Gastrocnemius medialis (tissue), 4 donors: ENCODE results near the gene RELL1. TPM values are rescaled to one million over a fixed set of nuclear protein-coding genes. Genes with fewer than 3 reads are reported as not detected.

Experiments
- ATAC-seq, 2 donors: fragments of 150-250 bp; one replicate each; pipeline ENCODE4 v1.9.1; 2016
- DNase-seq, 2 donors: peaks; one replicate each; pipeline ENCODE4 v3.0.0-alpha.2; 2019
- H3K27ac ChIP-seq, 4 donors: fragments of 200-600 bp; sonication (generic); 1 replicate in 1 of 4; 2 replicates in 3 of 4; pipeline ENCODE4 v1.5.1; 2016 to 2018; ENCODE audit warnings: mild to moderate bottlenecking in 2 of 4, moderate library complexity in 1 of 4
- H3K27me3 ChIP-seq, 3 donors: fragments of 200-600 bp; sonication (generic) in 2 of 3; 1 replicate in 1 of 3; 2 replicates in 2 of 3; pipeline versions ENCODE4 v1.5.1 to v1.6.0; 2016 to 2019; ENCODE audit warnings: mild to moderate bottlenecking in 1 of 3, moderate library complexity in 1 of 3
- H3K36me3 ChIP-seq, 2 donors: fragments of 200-600 bp; sonication (generic) in 1 of 2; one replicate each; pipeline ENCODE4 v1.5.1; 2017 to 2018
- H3K4me1 ChIP-seq, 2 donors: fragments of 200-600 bp; sonication (generic) in 1 of 2; one replicate each; pipeline ENCODE4 v1.5.1; 2016 to 2017; ENCODE audit warnings: mild to moderate bottlenecking in 2 of 2
- H3K4me3 ChIP-seq, 4 donors: fragments of 200-600 bp; sonication (generic) in 3 of 4; 1 replicate in 1 of 4; 2 replicates in 3 of 4; pipeline ENCODE4 v1.5.1; 2016 to 2019; ENCODE audit warnings: mild to moderate bottlenecking in 2 of 4
- H3K9me3 ChIP-seq, 3 donors: fragments of 200-600 bp; sonication (generic) in 2 of 3; 1 replicate in 1 of 3; 2 replicates in 2 of 3; pipeline ENCODE4 v1.5.1; 2016 to 2019
- POLR2A ChIP-seq, 2 donors: fragments of 450-650 bp; IDR thresholded peaks; one replicate each; pipeline ENCODE4 v1.6.1; 2017; ENCODE audit warnings: antibody characterized with exemption in 2 of 2, mild to moderate bottlenecking in 2 of 2, moderate library complexity in 2 of 2
- in situ Hi-C, 4 donors: fragments of 200-750 bp; cut with MboI; loops; one replicate each; pipeline versions ENCODE4 v1.15.0 to v1.8.0; 2017; ENCODE audit warnings: low sequenced_read_pairs in 4 of 4
- intact Hi-C: fragments of 100-400 bp; cut with DNase I; formaldehyde crosslinking; loops from one replicate; pipeline ENCODE4 v1.15.1; 2023; ENCODE audit warnings: low total_unique reads
- total RNA-seq, 4 donors: library from RNA; depleted of rRNA; stranded (reverse); fragments of >200 nt; gene quantifications; one replicate each; pipeline versions ENCODE4 v1.1.0 to v1.2.3, GENCODE V29; 2016
- TF ChIP-seq, protein P1 (sequence below), 5 experiments: fragments of 450-650 bp in 3 of 5; fragments of 200-600 bp in 2 of 5; sonication (generic) in 2 of 5; IDR thresholded peaks in 4 of 5; conservative IDR thresholded peaks in 1 of 5; 1 replicate in 4 of 5; 2 replicates in 1 of 5; pipeline ENCODE4 v1.5.1; 2016 to 2019; ENCODE audit warnings: antibody characterized with exemption in 5 of 5, mild to moderate bottlenecking in 3 of 5, moderate library complexity in 3 of 5

Gene RELL1
- total RNA-seq, 4 donors from 2014 or later, result 13.7 to 36.3 (median 27.8) TPM

DNA sequence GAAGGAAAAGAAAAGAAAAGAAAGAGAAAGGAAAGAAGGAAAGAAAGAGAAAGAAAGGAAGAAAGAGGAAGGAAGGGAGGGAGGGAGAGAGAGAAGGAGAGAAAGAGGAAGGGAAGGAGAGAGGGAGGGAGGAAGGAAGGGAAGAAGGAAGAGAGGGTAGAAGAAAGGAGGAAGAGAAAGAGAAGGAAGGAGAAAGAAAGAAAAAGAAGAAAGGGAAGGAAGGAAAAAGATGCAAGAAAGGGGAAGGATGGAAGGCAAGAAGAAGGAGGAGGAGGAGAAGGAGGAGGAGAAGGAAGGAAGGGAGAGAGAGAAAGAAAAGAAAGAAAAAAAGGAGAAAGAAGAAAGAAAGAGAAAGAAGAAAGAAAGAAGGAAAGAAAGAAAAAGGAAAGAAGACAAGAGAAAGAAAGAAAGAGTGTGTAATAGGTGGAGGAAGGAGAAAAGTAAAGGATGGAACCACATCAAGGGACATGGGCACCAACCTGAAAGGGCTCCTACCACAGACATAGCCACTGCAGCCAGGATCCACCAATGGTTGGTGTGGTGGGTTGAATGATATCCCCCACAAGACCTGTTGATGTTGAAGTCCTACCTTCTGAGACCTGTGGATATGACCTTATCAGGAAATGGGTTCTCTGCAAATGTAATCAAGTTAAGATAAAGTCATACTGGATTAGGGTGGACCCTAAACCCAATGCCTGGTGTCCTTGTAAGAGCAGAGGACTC lies 80.2 kb downstream of the RELL1 start:
- no peaks in the 10 kb centered on the region for H3K4me1 ChIP-seq
- TF ChIP-seq, protein P1, sequence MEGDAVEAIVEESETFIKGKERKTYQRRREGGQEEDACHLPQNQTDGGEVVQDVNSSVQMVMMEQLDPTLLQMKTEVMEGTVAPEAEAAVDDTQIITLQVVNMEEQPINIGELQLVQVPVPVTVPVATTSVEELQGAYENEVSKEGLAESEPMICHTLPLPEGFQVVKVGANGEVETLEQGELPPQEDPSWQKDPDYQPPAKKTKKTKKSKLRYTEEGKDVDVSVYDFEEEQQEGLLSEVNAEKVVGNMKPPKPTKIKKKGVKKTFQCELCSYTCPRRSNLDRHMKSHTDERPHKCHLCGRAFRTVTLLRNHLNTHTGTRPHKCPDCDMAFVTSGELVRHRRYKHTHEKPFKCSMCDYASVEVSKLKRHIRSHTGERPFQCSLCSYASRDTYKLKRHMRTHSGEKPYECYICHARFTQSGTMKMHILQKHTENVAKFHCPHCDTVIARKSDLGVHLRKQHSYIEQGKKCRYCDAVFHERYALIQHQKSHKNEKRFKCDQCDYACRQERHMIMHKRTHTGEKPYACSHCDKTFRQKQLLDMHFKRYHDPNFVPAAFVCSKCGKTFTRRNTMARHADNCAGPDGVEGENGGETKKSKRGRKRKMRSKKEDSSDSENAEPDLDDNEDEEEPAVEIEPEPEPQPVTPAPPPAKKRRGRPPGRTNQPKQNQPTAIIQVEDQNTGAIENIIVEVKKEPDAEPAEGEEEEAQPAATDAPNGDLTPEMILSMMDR (IDR thresholded peaks at IDR 0.05 in 4 of 5, conservative IDR thresholded peaks at IDR 0.05 in 1 of 5), result no peak
- TF ChIP-seq POLR2A (IDR thresholded peaks at IDR 0.05), result no peak
- no peak for DNase-seq
- H3K27ac ChIP-seq, result no peak overlapping the region
- intact Hi-C loops (no loop called here), in situ Hi-C loops (loop anchor here (10.0 to 25.0 kb wide), 5 partner anchors 189 to 431 kb away; no protein-coding TSS in a partner anchor)
- no peak overlapping the region for H3K4me3 ChIP-seq
- no peak for ATAC-seq
- no peaks in the 10 kb centered on the region for H3K36me3 ChIP-seq
- H3K9me3 ChIP-seq, result no peaks in the 10 kb centered on the region
- no peaks in the 10 kb centered on the region for H3K27me3 ChIP-seq

DNA sequence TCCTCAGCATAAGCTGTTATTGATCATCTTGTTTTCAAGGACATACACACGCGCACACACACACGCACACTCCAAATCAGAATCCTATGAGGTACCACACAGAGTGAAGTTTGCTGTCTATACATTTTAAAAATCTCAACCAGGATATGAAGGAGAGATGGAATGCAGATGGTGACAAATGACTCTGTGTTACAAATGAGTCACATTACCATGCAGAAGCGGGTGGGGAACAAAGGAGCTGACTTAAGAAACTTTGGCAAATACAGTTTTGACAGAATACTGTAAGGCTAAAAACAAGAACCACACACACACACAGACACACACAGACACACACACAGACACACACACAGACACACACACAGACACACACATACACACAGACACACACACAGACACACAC lies 81.7 kb downstream of the RELL1 start:
- in situ Hi-C loops, result loop anchor here (5.0 to 25.0 kb wide), 6 partner anchors 183 to 433 kb away; no protein-coding TSS in a partner anchor
- Histone ChIP-seq H3K27ac (no peak overlapping the region), H3K4me3 (no peak overlapping the region), H3K9me3 (no peaks in the 10 kb centered on the region), H3K27me3 (no peaks in the 10 kb centered on the region), H3K4me1 (no peaks in the 10 kb centered on the region), H3K36me3 (no peaks in the 10 kb centered on the region)
- ATAC-seq, result no peak
- TF ChIP-seq, protein P1 (IDR thresholded peaks at IDR 0.05 in 4 of 5, conservative IDR thresholded peaks at IDR 0.05 in 1 of 5), result no peak
- TF ChIP-seq POLR2A (IDR thresholded peaks at IDR 0.05), result no peak
- no peak for DNase-seq
- intact Hi-C loops, result no loop called here

DNA sequence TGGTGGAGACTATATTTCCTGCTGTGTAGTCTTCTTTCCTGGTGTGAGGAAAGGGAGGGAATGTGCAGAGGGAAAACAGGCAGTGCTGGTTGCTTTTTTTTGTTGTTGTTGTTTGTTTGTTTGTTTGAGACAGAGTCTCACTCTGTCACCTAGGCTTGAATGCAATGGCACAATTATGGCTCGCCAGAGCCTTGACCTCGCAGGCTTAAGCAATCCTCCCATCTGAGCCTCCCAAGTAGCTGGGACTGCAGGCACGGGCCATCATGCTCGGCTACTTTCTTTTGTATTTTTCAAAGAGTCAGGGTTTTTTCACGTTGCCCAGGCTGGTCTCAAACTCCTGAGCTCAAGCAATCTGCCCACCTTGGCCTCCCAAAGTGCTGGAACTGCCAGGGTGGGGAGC lies 82.5 kb downstream of the RELL1 start:
- DNase-seq, result no peak
- no peaks in the 10 kb centered on the region for H3K4me1 ChIP-seq
- in situ Hi-C loops (loop anchor here (5.0 to 25.0 kb wide), 6 partner anchors 184 to 434 kb away; no protein-coding TSS in a partner anchor), intact Hi-C loops (loop anchor here (1.0 kb wide), 5 partner anchors 80 to 432 kb away; no protein-coding TSS in a partner anchor)
- no peaks in the 10 kb centered on the region for H3K27me3 ChIP-seq
- H3K36me3 ChIP-seq, result no peaks in the 10 kb centered on the region
- ATAC-seq, result no peak
- H3K9me3 ChIP-seq, result no peaks in the 10 kb centered on the region
- TF ChIP-seq, protein P1 (IDR thresholded peaks at IDR 0.05 in 4 of 5, conservative IDR thresholded peaks at IDR 0.05 in 1 of 5), result no peak
- TF ChIP-seq POLR2A (IDR thresholded peaks at IDR 0.05), result no peak
- H3K27ac ChIP-seq, result no peak overlapping the region
- H3K4me3 ChIP-seq, result no peak overlapping the region

DNA sequence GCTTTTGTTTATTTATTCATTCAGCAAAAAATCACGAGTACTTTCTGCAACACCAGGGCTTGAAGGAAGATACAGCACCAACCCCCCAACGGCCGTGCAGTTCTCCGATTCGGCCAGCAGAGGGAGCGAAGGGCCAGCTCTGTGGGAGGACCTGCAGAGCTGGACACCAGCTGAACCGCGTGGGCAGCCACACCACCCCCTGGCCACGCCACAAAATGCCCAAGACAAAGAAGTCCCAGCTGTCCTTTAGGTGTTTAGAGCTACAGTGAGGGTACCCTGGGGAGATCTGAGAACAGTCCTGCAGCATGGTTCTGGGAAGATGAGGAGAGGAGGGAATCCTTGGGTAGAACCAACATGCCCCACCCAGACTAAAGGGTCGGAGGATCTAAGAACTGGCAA lies 83.1 kb downstream of the RELL1 start:
- no peaks in the 10 kb centered on the region for H3K4me1 ChIP-seq
- TF ChIP-seq POLR2A (IDR thresholded peaks at IDR 0.05), result no peak
- TF ChIP-seq, protein P1 (IDR thresholded peaks at IDR 0.05 in 4 of 5, conservative IDR thresholded peaks at IDR 0.05 in 1 of 5), result peak; percentile 95 to 99 (median 98)
- in situ Hi-C loops, result loop anchor here (5.0 to 25.0 kb wide), 6 partner anchors 184 to 434 kb away; no protein-coding TSS in a partner anchor
- H3K27me3 ChIP-seq, result no peaks in the 10 kb centered on the region
- H3K4me3 ChIP-seq, result no peak overlapping the region
- ATAC-seq (peak; percentile 84 to 93), DNase-seq (peak; percentile 63 to 78)
- no peak overlapping the region for H3K27ac ChIP-seq
- H3K36me3 ChIP-seq, result no peaks in the 10 kb centered on the region
- intact Hi-C loops, result loop anchor here (1.0 kb wide), 5 partner anchors 80 to 432 kb away; no protein-coding TSS in a partner anchor
- H3K9me3 ChIP-seq, result no peaks in the 10 kb centered on the region
